HG03439 (cell line): ENCODE measurements around the gene CSTPP1.
"Not testable (repeated sequence)": the region's sequence is repeated elsewhere in the genome, so short reads cannot be mapped to it uniquely, and the experiment has no call there.

Experiments used
- ATAC-seq: cut with Tn5 transposase; IDR thresholded peaks from one replicate; pipeline ENCODE4 v1.9.1; 2021; ENCODE audit warnings: mild to moderate bottlenecking, moderate library complexity; ENCODE audit not compliant: unreplicated experiment

Gene CSTPP1

GRCh38 chr11:46951864-46952263 lies 15.3 kb downstream of the CSTPP1 start:
- no peak for ATAC-seq

GRCh38 chr11:46952553-46952952 lies 16.0 kb downstream of the CSTPP1 start:
- no peak for ATAC-seq

- ATAC-seq: no peak
These were observed 16.5 kb downstream of the CSTPP1 start for GRCh38 chr11:46953093-46953492.

GRCh38 chr11:46958777-46959176 lies 22.2 kb downstream of the CSTPP1 start:
- ATAC-seq: no peak

GRCh38 chr11:46961041-46961440 lies 24.5 kb downstream of the CSTPP1 start:
- no peak for ATAC-seq

- not testable (repeated sequence) for ATAC-seq
These were observed 25.3 kb downstream of the CSTPP1 start for GRCh38 chr11:46961886-46962285.

GRCh38 chr11:46963844-46964243 lies 27.3 kb downstream of the CSTPP1 start:
- no peak for ATAC-seq

- no peak for ATAC-seq
These were observed 30.2 kb downstream of the CSTPP1 start for GRCh38 chr11:46966773-46967172.

GRCh38 chr11:46967962-46968361 lies 31.4 kb downstream of the CSTPP1 start:
- ATAC-seq: no peak

GRCh38 chr11:46969379-46969778 lies 32.8 kb downstream of the CSTPP1 start:
- no peak for ATAC-seq

- ATAC-seq: no peak
These were observed 34.5 kb downstream of the CSTPP1 start for GRCh38 chr11:46970913-46971625.

- no peak for ATAC-seq
These were observed 35.8 kb downstream of the CSTPP1 start for GRCh38 chr11:46972343-46972742.

- ATAC-seq: no peak
These were observed 36.3 kb downstream of the CSTPP1 start for GRCh38 chr11:46972821-46973220.

- ATAC-seq: no peak
These were observed 39.8 kb downstream of the CSTPP1 start for GRCh38 chr11:46976182-46976854.

- ATAC-seq: no peak
These were observed 40.7 kb downstream of the CSTPP1 start for GRCh38 chr11:46977038-46977813.

GRCh38 chr11:46978005-46978491 lies 41.5 kb downstream of the CSTPP1 start:
- ATAC-seq: no peak

- ATAC-seq: no peak
These were observed 42.8 kb downstream of the CSTPP1 start for GRCh38 chr11:46979358-46979757.

- ATAC-seq: no peak
These were observed 44.9 kb downstream of the CSTPP1 start for GRCh38 chr11:46981436-46981835.

- ATAC-seq: no peak
These were observed 46.4 kb downstream of the CSTPP1 start for GRCh38 chr11:46982797-46983452.

- ATAC-seq: no peak
These were observed 47.0 kb downstream of the CSTPP1 start for GRCh38 chr11:46983598-46983997.

GRCh38 chr11:46984548-46984947 lies 48.0 kb downstream of the CSTPP1 start:
- ATAC-seq: no peak
